Adrenal gland (tissue), 5 donors: ENCODE data around the gene TFCP2L1.

Experiments used
- CTCF ChIP-seq, 6 experiments: fragments of 450-650 bp in 4 of 6; fragments of 200-600 bp in 2 of 6; sonication (generic) in 1 of 6; IDR thresholded peaks; 1 replicate in 5 of 6; 2 replicates in 1 of 6; pipeline versions ENCODE4 v1.5.1 to v1.8.0; 2016 to 2021; ENCODE audit warnings: antibody characterized with exemption in 6 of 6, mild to moderate bottlenecking in 2 of 6, moderate library complexity in 1 of 6
- POLR2A ChIP-seq, 2 donors: fragments of 450-650 bp; IDR thresholded peaks; one replicate each; pipeline ENCODE4 v1.6.1; 2017; ENCODE audit warnings: antibody characterized with exemption in 2 of 2, mild to moderate bottlenecking in 2 of 2, moderate library complexity in 1 of 2
- donor health status: DM: no; HTN: no; CAD: no.

- no peak for TF ChIP-seq CTCF (IDR thresholded peaks at IDR 0.05)
- TF ChIP-seq POLR2A (IDR thresholded peaks at IDR 0.05): no peak
These were observed 99.4 kb downstream of the TFCP2L1 start for GRCh38 chr2:121185571-121186074.
